Measurements from ENCODE around the gene TMPRSS9.

GRCh38 chr19:2381148-2381820 lies 21.2 kb downstream of the TMPRSS9 start:
- TF ChIP-seq CTCF (IDR thresholded peaks at IDR 0.05) (no peak), POLR2A (IDR thresholded peaks at IDR 0.05) (no peak)
